Osteoblast (primary cell): ENCODE results near the gene USP6NL. TPM values are rescaled to one million over a fixed set of nuclear protein-coding genes. Genes with fewer than 3 reads are reported as not detected.

ENCODE experiments used
- DNase-seq: peaks from one replicate; pipeline ENCODE4 v3.0.0; 2011; ENCODE audit warnings: low spot score, mixed read lengths; ENCODE audit not compliant: insufficient read length; ENCODE audit errors: missing footprints
- H2AFZ ChIP-seq: 2 replicates; pipeline ENCODE4 v1.6.0; 2011; ENCODE audit warnings: mild to moderate bottlenecking, low read length
- H3K27ac ChIP-seq: 2 replicates; pipeline ENCODE4 v1.5.1; 2011; ENCODE audit warnings: mild to moderate bottlenecking, low read depth, low read length, moderate library complexity
- H3K27me3 ChIP-seq: 2 replicates; pipeline ENCODE4 v1.6.0; 2012; ENCODE audit warnings: mild to moderate bottlenecking, control low read depth, inconsistent platforms, low read length, moderate library complexity; ENCODE audit not compliant: insufficient read depth
- H3K36me3 ChIP-seq: 2 replicates; pipeline ENCODE4 v1.5.1; 2011; ENCODE audit warnings: mild to moderate bottlenecking, low read length, control low read depth, moderate library complexity; ENCODE audit not compliant: insufficient read depth
- H3K4me1 ChIP-seq: 2 replicates; pipeline ENCODE4 v1.5.1; 2011; ENCODE audit warnings: mild to moderate bottlenecking, low read length, control low read depth, moderate library complexity; ENCODE audit not compliant: insufficient read depth
- H3K4me2 ChIP-seq: 2 replicates; pipeline ENCODE4 v1.6.0; 2011; ENCODE audit warnings: mild to moderate bottlenecking, low read length; ENCODE audit not compliant: insufficient read depth
- H3K4me3 ChIP-seq: fragments of 200-600 bp; sonication (generic); 3 replicates; pipeline ENCODE4 v1.5.1; 2012; ENCODE audit warnings: mild to moderate bottlenecking, low read length, inconsistent platforms; ENCODE audit not compliant: insufficient read depth
- H3K79me2 ChIP-seq: 2 replicates; pipeline ENCODE4 v1.6.0; 2012; ENCODE audit warnings: mild to moderate bottlenecking, low read length, control low read depth, inconsistent platforms; ENCODE audit not compliant: insufficient read depth
- H3K9me3 ChIP-seq: 2 replicates; pipeline ENCODE4 v1.5.1; 2011; ENCODE audit warnings: low read depth, low read length, control low read depth
- H4K20me1 ChIP-seq: 2 replicates; pipeline ENCODE4 v1.6.0; 2012; ENCODE audit warnings: mild to moderate bottlenecking, low read length, control low read depth; ENCODE audit not compliant: insufficient read depth
- CTCF ChIP-seq: IDR thresholded peaks from 2 replicates; pipeline ENCODE4 v1.5.1; 2011; ENCODE audit warnings: mild to moderate bottlenecking, low read depth, low read length, moderate library complexity; ENCODE audit errors: extremely low read depth
- total RNA-seq: library from RNA; depleted of rRNA; stranded (reverse); fragments of >200 nt; gene quantifications from 2 replicates; pipeline ENCODE4 v1.2.3, GENCODE V29; 2012

The USP6NL gene
- total RNA-seq, 1 donor, result 13.8 TPM

GRCh38 chr10:11604865-11605650 is 6.4 kb downstream of the USP6NL start:
- Histone ChIP-seq H4K20me1 (peaks cover 19% of the 10 kb centered on the region), H3K27ac (no peak overlapping the region), H3K4me1 (peaks cover 9% of the 10 kb centered on the region), H3K4me3 (no peak overlapping the region), H3K79me2 (peaks cover 81% of the 10 kb centered on the region), H2AFZ (no peak overlapping the region), H3K36me3 (no peaks in the 10 kb centered on the region), H3K27me3 (no peaks in the 10 kb centered on the region), H3K9me3 (no peaks in the 10 kb centered on the region), H3K4me2 (peak overlapping the region; percentile 51)
- no peak for TF ChIP-seq CTCF
- no peak for DNase-seq

GRCh38 chr10:11603741-11604140 is 7.7 kb downstream of the USP6NL start:
- H4K20me1 ChIP-seq, result peaks cover 12% of the 10 kb centered on the region
- H3K27ac ChIP-seq, result no peak overlapping the region
- no peaks in the 10 kb centered on the region for H3K4me1 ChIP-seq
- H3K36me3 ChIP-seq, result no peaks in the 10 kb centered on the region
- H3K4me3 ChIP-seq, result no peak overlapping the region
- no peaks in the 10 kb centered on the region for H3K27me3 ChIP-seq
- no peak for TF ChIP-seq CTCF
- H3K4me2 ChIP-seq, result no peak overlapping the region
- no peaks in the 10 kb centered on the region for H3K9me3 ChIP-seq
- H2AFZ ChIP-seq, result no peak overlapping the region
- H3K79me2 ChIP-seq, result peaks cover 81% of the 10 kb centered on the region
- no peak for DNase-seq

GRCh38 chr10:11602919-11603523 is 8.4 kb downstream of the USP6NL start:
- Histone ChIP-seq H3K36me3 (no peaks in the 10 kb centered on the region), H3K4me3 (no peak overlapping the region), H2AFZ (no peak overlapping the region), H3K9me3 (no peaks in the 10 kb centered on the region), H3K27ac (no peak overlapping the region), H3K27me3 (no peaks in the 10 kb centered on the region), H3K4me1 (no peaks in the 10 kb centered on the region), H3K79me2 (peaks cover 77% of the 10 kb centered on the region), H4K20me1 (peaks cover 11% of the 10 kb centered on the region), H3K4me2 (no peak overlapping the region)
- TF ChIP-seq CTCF, result no peak
- no peak for DNase-seq

- DNase-seq, result no peak
- peaks cover 10% of the 10 kb centered on the region for H4K20me1 ChIP-seq
- no peaks in the 10 kb centered on the region for H3K27me3 ChIP-seq
- no peaks in the 10 kb centered on the region for H3K9me3 ChIP-seq
- H3K4me1 ChIP-seq, result no peaks in the 10 kb centered on the region
- TF ChIP-seq CTCF, result no peak
- no peak overlapping the region for H3K4me3 ChIP-seq
- no peak overlapping the region for H2AFZ ChIP-seq
- H3K36me3 ChIP-seq, result no peaks in the 10 kb centered on the region
- H3K27ac ChIP-seq, result no peak overlapping the region
- peaks cover 73% of the 10 kb centered on the region for H3K79me2 ChIP-seq
- H3K4me2 ChIP-seq, result no peak overlapping the region
Measured at GRCh38 chr10:11602358-11602757, 9.1 kb downstream of the USP6NL start.
